ENCODE results near the gene HIC1. TPM values are rescaled to one million over a fixed set of nuclear protein-coding genes. Genes with fewer than 3 reads are reported as not detected.

Gene HIC1
- total RNA-seq, 1 experiment from 2014 or later: 28.8 TPM

GRCh38 chr17:2090210-2090641 is 35.3 kb downstream of the HIC1 start:
- H3K4me1 ChIP-seq (replicated peaks): peaks cover 52% of the 10 kb centered on the region

GRCh38 chr17:2090804-2091534 is 36.1 kb downstream of the HIC1 start:
- peak; percentile 77 to 90 for DNase-seq (ENCODE audit: low read depth in 1 of 2, low spot score in 2 of 2)
- H3K4me3 ChIP-seq: no peak overlapping the region
- H3K9me3 ChIP-seq (replicated peaks): no peaks in the 10 kb centered on the region
- H3K4me1 ChIP-seq (replicated peaks): peaks cover 44% of the 10 kb centered on the region
- H3K27me3 ChIP-seq (replicated peaks): no peaks in the 10 kb centered on the region
- 0 out of 2 replicates have a peak, but pooled peaks cover 8% of the 10 kb centered on the region for H3K36me3 ChIP-seq
- H3K27ac ChIP-seq: peak overlapping the region; percentile 83

More at GRCh38 chr17:2090210-2090641, 35.3 kb downstream of the HIC1 start:
- Histone ChIP-seq H3K27ac (peak overlapping the region; percentile 83), H3K9me3 (replicated peaks) (no peaks in the 10 kb centered on the region), H3K4me3 (no peak overlapping the region), H3K27me3 (replicated peaks) (no peaks in the 10 kb centered on the region), H3K36me3 (0 out of 2 replicates have a peak, but pooled peaks cover 14% of the 10 kb centered on the region)
- DNase-seq (ENCODE audit: low read depth in 1 of 2, low spot score in 2 of 2): no peak

GRCh38 chr17:2092253-2092652 is 37.4 kb downstream of the HIC1 start:
- H3K27ac ChIP-seq: no peak overlapping the region
- no peaks in the 10 kb centered on the region for H3K27me3 ChIP-seq (replicated peaks)
- H3K36me3 ChIP-seq: 0 out of 2 replicates have a peak, but pooled peaks cover 8% of the 10 kb centered on the region
- DNase-seq (ENCODE audit: low read depth in 1 of 2, low spot score in 2 of 2): no peak
- H3K9me3 ChIP-seq (replicated peaks): no peaks in the 10 kb centered on the region
- no peak overlapping the region for H3K4me3 ChIP-seq
- H3K4me1 ChIP-seq (replicated peaks): peaks cover 45% of the 10 kb centered on the region

GRCh38 chr17:2093349-2093748 is 38.4 kb downstream of the HIC1 start:
- Histone ChIP-seq H3K4me1 (replicated peaks) (peaks cover 41% of the 10 kb centered on the region), H3K27me3 (replicated peaks) (no peaks in the 10 kb centered on the region), H3K36me3 (0 out of 2 replicates have a peak, but pooled peaks cover 8% of the 10 kb centered on the region), H3K9me3 (replicated peaks) (no peaks in the 10 kb centered on the region), H3K4me3 (no peak overlapping the region), H3K27ac (no peak overlapping the region)
- no peak for DNase-seq (ENCODE audit: low read depth in 1 of 2, low spot score in 2 of 2)

- peaks cover 25% of the 10 kb centered on the region for H3K4me1 ChIP-seq (replicated peaks)
- H3K27ac ChIP-seq: no peak overlapping the region
- no peaks in the 10 kb centered on the region for H3K27me3 ChIP-seq (replicated peaks)
- DNase-seq (ENCODE audit: low read depth in 1 of 2, low spot score in 2 of 2): no peak
- H3K36me3 ChIP-seq: 0 out of 2 replicates have a peak, but pooled peaks cover 8% of the 10 kb centered on the region
- no peaks in the 10 kb centered on the region for H3K9me3 ChIP-seq (replicated peaks)
- no peak overlapping the region for H3K4me3 ChIP-seq
These were observed 40.1 kb downstream of the HIC1 start for GRCh38 chr17:2094891-2095535.

- Histone ChIP-seq H3K4me3 (no peak overlapping the region), H3K4me1 (replicated peaks) (peaks cover 20% of the 10 kb centered on the region), H3K27ac (no peak overlapping the region), H3K9me3 (replicated peaks) (no peaks in the 10 kb centered on the region), H3K36me3 (0 out of 2 replicates have a peak, but pooled peaks cover 8% of the 10 kb centered on the region), H3K27me3 (replicated peaks) (no peaks in the 10 kb centered on the region)
- DNase-seq (ENCODE audit: low read depth in 1 of 2, low spot score in 2 of 2): no peak
These were observed 40.6 kb downstream of the HIC1 start for GRCh38 chr17:2095536-2095910.

GRCh38 chr17:2101448-2102257 is 46.8 kb downstream of the HIC1 start:
- Histone ChIP-seq H3K36me3 (no peaks in the 10 kb centered on the region), H3K27me3 (replicated peaks) (no peaks in the 10 kb centered on the region)
- DNase-seq (ENCODE audit: low read depth in 1 of 2, low spot score in 2 of 2): no peak

GRCh38 chr17:2102931-2103809 is 48.3 kb downstream of the HIC1 start:
- Histone ChIP-seq H3K27me3 (replicated peaks) (no peaks in the 10 kb centered on the region), H3K27ac (no peak overlapping the region), H3K4me3 (no peak overlapping the region), H3K4me1 (replicated peaks) (no peaks in the 10 kb centered on the region), H3K36me3 (no peaks in the 10 kb centered on the region), H3K9me3 (replicated peaks) (no peaks in the 10 kb centered on the region)
- no peak for DNase-seq (ENCODE audit: low read depth in 1 of 2, low spot score in 2 of 2)

More at GRCh38 chr17:2101448-2102257, 46.8 kb downstream of the HIC1 start:
- Histone ChIP-seq H3K27ac (no peak overlapping the region), H3K4me1 (replicated peaks) (peaks cover 9% of the 10 kb centered on the region), H3K4me3 (no peak overlapping the region), H3K9me3 (replicated peaks) (no peaks in the 10 kb centered on the region)

GRCh38 chr17:2105663-2106062 is 50.8 kb downstream of the HIC1 start:
- H3K36me3 ChIP-seq: no peaks in the 10 kb centered on the region
- H3K9me3 ChIP-seq (replicated peaks): no peaks in the 10 kb centered on the region
- no peak for DNase-seq (ENCODE audit: low read depth in 1 of 2, low spot score in 2 of 2)
- no peaks in the 10 kb centered on the region for H3K27me3 ChIP-seq (replicated peaks)
- H3K27ac ChIP-seq: no peak overlapping the region
- no peak overlapping the region for H3K4me3 ChIP-seq
- no peaks in the 10 kb centered on the region for H3K4me1 ChIP-seq (replicated peaks)

- no peak overlapping the region for H3K4me3 ChIP-seq
- no peaks in the 10 kb centered on the region for H3K27me3 ChIP-seq (replicated peaks)
- H3K9me3 ChIP-seq (replicated peaks): no peaks in the 10 kb centered on the region
- no peaks in the 10 kb centered on the region for H3K36me3 ChIP-seq
- no peak for DNase-seq (ENCODE audit: low read depth in 1 of 2, low spot score in 2 of 2)
- H3K27ac ChIP-seq: no peak overlapping the region
- H3K4me1 ChIP-seq (replicated peaks): peaks cover 3% of the 10 kb centered on the region
These were observed 51.5 kb downstream of the HIC1 start for GRCh38 chr17:2106308-2106955.

- H3K4me1 ChIP-seq (replicated peaks): peaks cover 9% of the 10 kb centered on the region
- no peaks in the 10 kb centered on the region for H3K9me3 ChIP-seq (replicated peaks)
- no peak for DNase-seq (ENCODE audit: low read depth in 1 of 2, low spot score in 2 of 2)
- H3K27ac ChIP-seq: no peak overlapping the region
- no peak overlapping the region for H3K4me3 ChIP-seq
- no peaks in the 10 kb centered on the region for H3K36me3 ChIP-seq
- H3K27me3 ChIP-seq (replicated peaks): no peaks in the 10 kb centered on the region
These were observed 52.1 kb downstream of the HIC1 start for GRCh38 chr17:2107050-2107449.

GRCh38 chr17:2107506-2107905 is 52.6 kb downstream of the HIC1 start:
- Histone ChIP-seq H3K4me3 (no peak overlapping the region), H3K9me3 (replicated peaks) (no peaks in the 10 kb centered on the region), H3K4me1 (replicated peaks) (peaks cover 10% of the 10 kb centered on the region), H3K36me3 (no peaks in the 10 kb centered on the region), H3K27me3 (replicated peaks) (no peaks in the 10 kb centered on the region), H3K27ac (no peak overlapping the region)
- no peak for DNase-seq (ENCODE audit: low read depth in 1 of 2, low spot score in 2 of 2)

Data from SJSA1 (cell line).